ENCODE measurements around the gene SPEF2. TPM values are rescaled to one million over a fixed set of nuclear protein-coding genes. Genes with fewer than 3 reads are reported as not detected.

Gene SPEF2
- total RNA-seq, 1 experiment from 2014 or later, result 4.0 TPM

DNA sequence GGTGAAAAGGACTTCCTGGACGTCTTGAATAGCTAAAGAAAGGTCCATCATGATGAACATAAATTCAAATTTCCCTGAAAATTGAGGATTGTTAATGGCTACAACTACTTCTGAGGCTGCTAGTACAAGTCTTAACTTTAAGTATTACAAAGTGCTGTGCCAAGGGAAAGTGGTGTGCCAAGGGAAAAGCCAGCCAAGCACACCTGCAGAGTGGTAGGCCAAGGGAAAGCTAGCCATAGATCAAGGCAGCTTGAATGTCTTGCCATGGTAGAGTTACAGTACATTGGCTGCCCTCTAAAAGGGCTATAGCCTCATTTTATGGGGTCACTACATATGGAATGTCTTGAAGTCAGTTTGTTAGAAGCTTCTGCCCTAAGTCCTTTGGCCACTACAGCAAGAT is 64.2 kb downstream of the SPEF2 start:
- H3K27ac Mint-ChIP-seq (ENCODE audit: unreplicated experiment), result no peak overlapping the region
- H3K4me1 Mint-ChIP-seq (ENCODE audit: low read depth, unreplicated experiment), result peaks cover 5% of the 10 kb centered on the region
- no peak for DNase-seq
- Histone ChIP-seq H3K4me3 (ENCODE audit: low read depth, low read length) (no peak overlapping the region), H3K36me3 (ENCODE audit: control insufficient read depth, insufficient read depth, low read length) (no peaks in the 10 kb centered on the region), H3K9me3 (no peaks in the 10 kb centered on the region), H3K27me3 (replicated peaks; ENCODE audit: control insufficient read depth, insufficient read depth, low read length) (no peaks in the 10 kb centered on the region), H3K4me1 (no peaks in the 10 kb centered on the region)
- TF ChIP-seq, protein P1, sequence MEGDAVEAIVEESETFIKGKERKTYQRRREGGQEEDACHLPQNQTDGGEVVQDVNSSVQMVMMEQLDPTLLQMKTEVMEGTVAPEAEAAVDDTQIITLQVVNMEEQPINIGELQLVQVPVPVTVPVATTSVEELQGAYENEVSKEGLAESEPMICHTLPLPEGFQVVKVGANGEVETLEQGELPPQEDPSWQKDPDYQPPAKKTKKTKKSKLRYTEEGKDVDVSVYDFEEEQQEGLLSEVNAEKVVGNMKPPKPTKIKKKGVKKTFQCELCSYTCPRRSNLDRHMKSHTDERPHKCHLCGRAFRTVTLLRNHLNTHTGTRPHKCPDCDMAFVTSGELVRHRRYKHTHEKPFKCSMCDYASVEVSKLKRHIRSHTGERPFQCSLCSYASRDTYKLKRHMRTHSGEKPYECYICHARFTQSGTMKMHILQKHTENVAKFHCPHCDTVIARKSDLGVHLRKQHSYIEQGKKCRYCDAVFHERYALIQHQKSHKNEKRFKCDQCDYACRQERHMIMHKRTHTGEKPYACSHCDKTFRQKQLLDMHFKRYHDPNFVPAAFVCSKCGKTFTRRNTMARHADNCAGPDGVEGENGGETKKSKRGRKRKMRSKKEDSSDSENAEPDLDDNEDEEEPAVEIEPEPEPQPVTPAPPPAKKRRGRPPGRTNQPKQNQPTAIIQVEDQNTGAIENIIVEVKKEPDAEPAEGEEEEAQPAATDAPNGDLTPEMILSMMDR (IDR thresholded peaks at IDR 0.05; ENCODE audit: insufficient read depth in 1 of 2, low read depth in 1 of 2, low read length in 1 of 2, severe bottlenecking in 1 of 2, unreplicated experiment in 1 of 2), result no peak
- ChIA-PET POLR2A (no interaction called here), CTCF (no interaction called here)
- no peaks in the 10 kb centered on the region for H3K9me3 Mint-ChIP-seq (ENCODE audit: unreplicated experiment)
- H3K27me3 Mint-ChIP-seq (ENCODE audit: insufficient read depth, unreplicated experiment), result peaks cover 4% of the 10 kb centered on the region
- intact Hi-C loops (cut with micrococcal nuclease; ENCODE audit: unreplicated experiment), result no loop called here
- BruUV-seq (replicated peaks), result no TSS peak
- no peaks in the 10 kb centered on the region for H3K36me3 Mint-ChIP-seq (ENCODE audit: insufficient read depth, unreplicated experiment)
- no peak overlapping the region for H3K4me3 Mint-ChIP-seq (ENCODE audit: unreplicated experiment)

DNA sequence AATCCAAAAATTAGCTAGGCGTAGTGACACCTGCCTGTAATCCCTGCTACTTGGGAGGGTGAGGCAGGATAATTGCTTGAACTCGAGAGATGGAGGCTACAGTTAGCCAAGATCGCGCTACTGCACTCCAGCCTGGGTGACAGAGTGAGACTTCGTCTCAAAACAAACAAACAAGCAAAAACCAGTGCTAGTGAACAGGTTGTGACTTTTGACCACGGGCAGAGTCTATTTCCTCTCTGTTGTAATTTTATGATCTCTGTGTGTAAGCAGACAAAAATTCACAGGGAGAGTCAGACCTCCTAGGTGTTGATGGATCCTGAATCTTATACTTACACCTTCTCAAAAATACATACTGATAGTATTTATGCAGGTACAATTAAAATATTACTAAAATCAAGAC is 65.8 kb downstream of the SPEF2 start:
- DNase-seq, result no peak
- CTCF ChIA-PET, result no interaction called here
- H3K4me1 ChIP-seq, result no peaks in the 10 kb centered on the region
- H3K9me3 ChIP-seq, result no peaks in the 10 kb centered on the region
- POLR2A ChIA-PET, result no interaction called here
- Mint-ChIP-seq H3K27ac (ENCODE audit: unreplicated experiment) (no peak overlapping the region), H3K4me1 (ENCODE audit: low read depth, unreplicated experiment) (peaks cover 5% of the 10 kb centered on the region), H3K27me3 (ENCODE audit: insufficient read depth, unreplicated experiment) (peaks cover 4% of the 10 kb centered on the region), H3K36me3 (ENCODE audit: insufficient read depth, unreplicated experiment) (no peaks in the 10 kb centered on the region), H3K4me3 (ENCODE audit: unreplicated experiment) (no peak overlapping the region), H3K9me3 (ENCODE audit: unreplicated experiment) (no peaks in the 10 kb centered on the region)
- no peak overlapping the region for H3K4me3 ChIP-seq (ENCODE audit: low read depth, low read length)
- no TSS peak for BruUV-seq (replicated peaks)
- TF ChIP-seq, protein P1 (IDR thresholded peaks at IDR 0.05; ENCODE audit: insufficient read depth in 1 of 2, low read depth in 1 of 2, low read length in 1 of 2, severe bottlenecking in 1 of 2, unreplicated experiment in 1 of 2), result no peak
- intact Hi-C loops (cut with micrococcal nuclease; ENCODE audit: unreplicated experiment), result no loop called here
- H3K27me3 ChIP-seq (replicated peaks; ENCODE audit: control insufficient read depth, insufficient read depth, low read length), result no peaks in the 10 kb centered on the region
- no peaks in the 10 kb centered on the region for H3K36me3 ChIP-seq (ENCODE audit: control insufficient read depth, insufficient read depth, low read length)

DNA sequence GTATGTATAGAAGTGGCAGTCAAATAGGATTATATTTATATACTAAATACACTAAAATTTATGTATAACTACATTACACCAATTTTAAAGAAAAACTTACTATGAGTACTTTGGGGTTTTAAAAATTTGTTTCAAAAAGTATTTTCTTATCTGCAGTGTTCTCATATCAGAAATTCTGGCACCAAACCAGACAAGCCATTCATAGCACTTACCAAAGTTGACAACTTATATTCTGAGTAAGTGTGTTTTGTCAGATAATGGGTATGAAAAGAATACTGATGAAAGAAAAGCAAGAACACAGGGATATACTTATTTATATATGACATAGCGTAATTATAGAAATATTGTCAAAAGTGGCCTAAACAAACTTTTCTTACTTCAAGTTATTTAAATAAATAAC is 67.5 kb downstream of the SPEF2 start:
- Mint-ChIP-seq H3K27ac (ENCODE audit: unreplicated experiment) (no peak overlapping the region), H3K36me3 (ENCODE audit: insufficient read depth, unreplicated experiment) (no peaks in the 10 kb centered on the region), H3K27me3 (ENCODE audit: insufficient read depth, unreplicated experiment) (peaks cover 4% of the 10 kb centered on the region), H3K4me3 (ENCODE audit: unreplicated experiment) (no peak overlapping the region), H3K4me1 (ENCODE audit: low read depth, unreplicated experiment) (peaks cover 5% of the 10 kb centered on the region), H3K9me3 (ENCODE audit: unreplicated experiment) (no peaks in the 10 kb centered on the region)
- BruUV-seq (replicated peaks), result no TSS peak
- DNase-seq, result no peak
- H3K4me1 ChIP-seq, result no peaks in the 10 kb centered on the region
- H3K4me3 ChIP-seq (ENCODE audit: low read depth, low read length), result no peak overlapping the region
- no peaks in the 10 kb centered on the region for H3K27me3 ChIP-seq (replicated peaks; ENCODE audit: control insufficient read depth, insufficient read depth, low read length)
- POLR2A ChIA-PET, result no interaction called here
- no peaks in the 10 kb centered on the region for H3K36me3 ChIP-seq (ENCODE audit: control insufficient read depth, insufficient read depth, low read length)
- CTCF ChIA-PET, result no interaction called here
- intact Hi-C loops (cut with micrococcal nuclease; ENCODE audit: unreplicated experiment), result no loop called here
- H3K9me3 ChIP-seq, result no peaks in the 10 kb centered on the region
- TF ChIP-seq, protein P1 (IDR thresholded peaks at IDR 0.05; ENCODE audit: insufficient read depth in 1 of 2, low read depth in 1 of 2, low read length in 1 of 2, severe bottlenecking in 1 of 2, unreplicated experiment in 1 of 2), result no peak

Data from Caco-2 (cell line).